Measurements from ENCODE around the gene ABL1. TPM values are rescaled to one million over a fixed set of nuclear protein-coding genes. Genes with fewer than 3 reads are reported as not detected.
A peak's percentile ranks its signal among the peaks of the same experiment; 100 is the strongest.
"Not testable (repeated sequence)": the region's sequence is repeated elsewhere in the genome, so short reads cannot be mapped to it uniquely, and the experiment has no call there.

ABL1 gene
- total RNA-seq (10 to 100 TPM; 34.9 to 35.8 TPM), total RNA-seq (44.3 to 55.4 reads per million in 2 donors)

DNA sequence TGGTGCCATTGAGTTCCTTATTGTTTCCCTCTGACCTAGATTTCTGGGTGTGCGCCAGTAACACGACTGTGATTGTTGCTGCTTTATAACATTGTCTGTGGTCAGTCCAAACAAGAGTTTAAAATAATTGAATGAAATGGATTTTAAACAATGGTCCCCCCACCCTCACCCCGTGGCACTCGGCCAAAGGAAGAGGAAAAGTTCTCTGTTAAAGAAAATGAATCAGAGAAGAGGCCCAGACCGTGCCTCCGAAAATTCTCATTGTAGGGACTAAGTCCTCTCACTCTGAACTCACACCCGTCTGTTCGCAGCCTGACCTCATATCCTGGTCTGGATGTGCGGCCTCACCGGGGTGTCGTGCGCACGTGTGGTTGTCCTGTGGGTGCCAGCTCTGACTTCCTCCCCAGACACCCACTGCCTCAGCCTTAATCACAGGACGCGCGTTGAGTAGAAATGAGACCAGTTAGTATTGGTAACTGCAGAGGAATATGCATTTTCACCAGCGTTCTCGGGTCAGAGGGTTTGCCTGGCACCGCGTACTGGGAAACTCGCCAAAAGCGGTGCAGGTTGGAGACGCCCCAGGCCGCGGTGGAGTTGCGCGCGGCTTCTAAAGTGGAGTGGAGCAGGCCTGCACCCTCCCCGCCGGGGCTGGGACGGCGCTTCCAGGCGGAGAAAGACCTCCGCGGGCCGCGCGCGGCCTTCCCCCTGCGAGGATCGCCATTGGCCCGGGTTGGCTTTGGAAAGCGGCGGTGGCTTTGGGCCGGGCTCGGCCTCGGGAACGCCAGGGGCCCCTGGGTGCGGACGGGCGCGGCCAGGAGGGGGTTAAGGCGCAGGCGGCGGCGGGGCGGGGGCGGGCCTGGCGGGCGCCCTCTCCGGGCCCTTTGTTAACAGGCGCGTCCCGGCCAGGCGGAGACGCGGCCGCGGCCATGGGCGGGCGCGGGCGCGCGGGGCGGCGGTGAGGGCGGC is at the start of gene ABL1:
ABL1 (plus strand) TSS at position 884 of the 966 bp plus-strand sequence. CDS start 193 bp downstream, outside the sequence.
- Mint-ChIP-seq H3K4me1 (peaks cover 34% of the 10 kb centered on the region), H3K27ac (peak within 1 kb of the TSS; percentile 91), H3K27me3 (no peaks in the 10 kb centered on the region), H3K4me3 (peak within 1 kb of the TSS; percentile 96), H3K36me3 (ENCODE audit: low read depth) (peaks cover 2% of the 10 kb centered on the region)
- DNase-seq = peak; percentile 20 to 24 (median 23)
- no peaks in the 10 kb centered on the region for H3K9me3 ChIP-seq (ENCODE audit: control insufficient read depth, low read length, poor library complexity, severe bottlenecking)
- ATAC-seq = peak; percentile 87

DNA sequence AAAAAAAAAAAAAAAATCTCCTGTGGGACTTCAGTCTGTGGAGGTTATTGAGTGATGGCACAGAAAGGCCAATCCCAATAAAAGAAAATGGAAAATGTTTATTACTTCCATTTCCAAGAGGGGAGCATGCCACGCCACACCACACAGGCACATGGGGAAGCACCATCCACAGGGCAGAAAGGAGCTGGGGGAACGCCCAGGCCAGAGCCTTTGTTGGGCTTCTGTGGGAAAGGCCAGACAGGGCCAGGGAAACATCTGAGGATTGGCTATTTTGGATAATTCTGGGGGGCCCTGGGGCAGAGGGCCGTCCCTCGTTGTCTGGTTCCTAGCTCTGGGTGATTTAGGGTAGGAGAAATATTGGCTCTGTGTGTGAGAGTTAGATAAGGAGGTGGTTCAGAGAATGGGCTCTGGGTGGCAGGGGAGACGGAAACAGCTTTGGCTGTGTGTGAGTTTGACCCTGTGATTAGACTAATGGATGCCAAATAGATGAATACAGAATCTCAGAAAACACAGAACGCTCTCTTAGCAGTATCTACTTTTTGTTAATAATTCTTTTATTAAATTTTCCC is 49.0 kb upstream of the ABL1 start:
- Mint-ChIP-seq H3K27me3 (no peaks in the 10 kb centered on the region), H3K36me3 (ENCODE audit: low read depth) (peaks cover 4% of the 10 kb centered on the region), H3K27ac (no peak overlapping the region), H3K4me3 (no peak overlapping the region), H3K4me1 (peaks cover 22% of the 10 kb centered on the region)
- H3K9me3 ChIP-seq (ENCODE audit: control insufficient read depth, low read length, poor library complexity, severe bottlenecking) = no peaks in the 10 kb centered on the region
- ATAC-seq = no peak
- no peak for DNase-seq

DNA sequence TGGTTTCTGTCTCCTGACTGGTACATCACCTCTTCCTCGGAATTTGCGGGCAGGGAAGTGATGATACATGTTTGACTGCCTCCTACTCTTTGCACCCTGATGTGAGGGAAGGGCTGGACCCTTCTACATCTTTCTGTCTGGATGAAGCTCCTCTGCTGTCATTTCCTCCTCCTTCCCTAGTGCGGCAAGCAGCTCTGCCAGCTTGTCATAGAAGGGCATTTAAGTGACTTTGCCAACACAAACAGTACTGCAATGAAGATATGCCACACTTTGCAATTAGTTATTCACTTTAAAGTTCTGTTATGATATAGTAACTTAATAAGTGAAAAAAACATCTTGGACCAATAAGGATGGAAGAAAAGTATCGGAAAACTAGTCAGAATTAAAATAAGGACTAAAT is 48.5 kb upstream of the ABL1 start:
- no peak for DNase-seq
- peaks cover 4% of the 10 kb centered on the region for H3K36me3 Mint-ChIP-seq (ENCODE audit: low read depth)
- H3K9me3 ChIP-seq (ENCODE audit: control insufficient read depth, low read length, poor library complexity, severe bottlenecking) = no peaks in the 10 kb centered on the region
- no peak overlapping the region for H3K4me3 Mint-ChIP-seq
- peaks cover 21% of the 10 kb centered on the region for H3K4me1 Mint-ChIP-seq
- no peak for ATAC-seq
- no peak overlapping the region for H3K27ac Mint-ChIP-seq
- H3K27me3 Mint-ChIP-seq = no peaks in the 10 kb centered on the region

DNA sequence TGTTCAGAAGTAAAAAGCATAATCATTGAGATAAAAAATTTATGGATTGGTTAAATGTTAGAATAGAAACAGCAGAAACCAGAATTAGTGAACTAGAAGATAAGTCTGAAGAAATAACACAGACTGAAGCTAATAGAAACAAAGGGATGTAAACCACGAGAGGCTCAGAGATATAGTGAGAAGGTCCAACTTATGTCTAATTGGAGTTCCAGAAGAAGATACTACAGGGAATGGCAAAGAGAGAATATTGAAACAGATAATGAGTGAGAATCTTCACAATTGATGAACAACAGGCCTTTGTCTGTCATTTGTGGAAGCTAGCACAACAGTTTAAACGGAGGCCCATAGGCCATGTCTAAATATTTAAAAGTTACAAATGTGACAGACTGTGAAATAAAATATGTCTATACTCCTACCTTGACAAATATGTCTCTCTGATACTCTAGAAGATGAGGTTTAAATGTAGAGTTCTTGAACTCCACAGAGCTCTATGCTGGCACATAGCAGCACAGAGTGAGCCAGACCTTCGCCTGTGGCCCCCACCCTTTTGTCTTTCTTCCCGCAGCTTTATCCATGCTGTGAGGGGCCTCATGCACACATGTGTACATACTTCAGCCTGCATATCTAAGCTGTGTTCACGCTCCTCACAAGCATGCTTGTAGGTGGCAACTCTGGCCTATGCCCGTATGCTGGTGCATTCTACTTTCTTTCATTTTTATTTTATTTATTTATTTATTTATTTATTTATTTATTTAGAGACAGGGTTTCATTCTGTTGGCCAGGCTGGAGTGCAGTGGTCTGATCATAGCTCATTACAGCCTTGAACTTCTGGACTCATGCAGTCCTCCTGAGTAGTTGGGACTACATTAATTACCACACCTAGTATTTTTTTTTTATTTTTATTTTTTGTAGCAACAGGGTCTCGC is 45.0 kb upstream of the ABL1 start:
- ATAC-seq (no peak), DNase-seq (no peak)
- Mint-ChIP-seq H3K27me3 (no peaks in the 10 kb centered on the region), H3K36me3 (ENCODE audit: low read depth) (peaks cover 2% of the 10 kb centered on the region), H3K4me3 (no peak overlapping the region), H3K27ac (no peak overlapping the region), H3K4me1 (peaks cover 15% of the 10 kb centered on the region)
- no peaks in the 10 kb centered on the region for H3K9me3 ChIP-seq (ENCODE audit: control insufficient read depth, low read length, poor library complexity, severe bottlenecking)

DNA sequence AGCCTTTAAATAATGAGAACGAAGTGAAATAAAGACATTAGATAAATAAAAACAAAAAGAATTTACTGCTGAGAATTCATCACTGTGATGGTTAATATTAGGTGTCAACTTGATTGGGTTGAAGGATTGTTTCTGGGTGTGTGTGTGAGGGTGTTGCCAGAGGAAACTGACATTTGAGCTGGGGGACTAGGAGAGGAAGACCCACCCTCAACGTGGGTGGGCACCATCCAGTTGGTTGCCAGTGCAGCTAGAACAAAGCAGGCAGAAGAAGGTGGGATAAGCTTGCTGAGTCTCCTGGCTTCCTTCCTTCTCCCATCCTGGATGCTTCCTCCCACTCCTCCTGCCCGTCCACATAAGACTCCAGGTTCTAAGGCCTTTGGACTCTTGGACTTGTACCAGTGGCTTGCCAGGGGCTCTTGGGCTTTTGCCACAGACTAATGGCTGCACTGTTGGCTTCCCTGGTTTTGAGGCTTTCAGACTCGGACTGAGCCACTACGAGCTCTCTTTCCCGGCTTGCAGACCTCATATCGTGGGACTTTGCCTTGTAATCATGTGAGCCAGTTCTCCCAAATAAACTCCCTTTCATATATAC is 43.7 kb upstream of the ABL1 start:
- no peak for DNase-seq
- Mint-ChIP-seq H3K27ac (no peak overlapping the region), H3K27me3 (no peaks in the 10 kb centered on the region), H3K4me3 (no peak overlapping the region), H3K36me3 (ENCODE audit: low read depth) (peaks cover 2% of the 10 kb centered on the region), H3K4me1 (peaks cover 10% of the 10 kb centered on the region)
- no peak for ATAC-seq
- H3K9me3 ChIP-seq (ENCODE audit: control insufficient read depth, low read length, poor library complexity, severe bottlenecking) = no peaks in the 10 kb centered on the region

GRCh38 chr9:130793589-130793988 is 41.5 kb upstream of the ABL1 start:
- ATAC-seq = no peak
- DNase-seq = no peak
- Mint-ChIP-seq H3K27ac (peak overlapping the region; percentile 53), H3K4me1 (peaks cover 5% of the 10 kb centered on the region), H3K27me3 (no peaks in the 10 kb centered on the region), H3K36me3 (ENCODE audit: low read depth) (peaks cover 2% of the 10 kb centered on the region), H3K4me3 (no peak overlapping the region)
- no peaks in the 10 kb centered on the region for H3K9me3 ChIP-seq (ENCODE audit: control insufficient read depth, low read length, poor library complexity, severe bottlenecking)

DNA sequence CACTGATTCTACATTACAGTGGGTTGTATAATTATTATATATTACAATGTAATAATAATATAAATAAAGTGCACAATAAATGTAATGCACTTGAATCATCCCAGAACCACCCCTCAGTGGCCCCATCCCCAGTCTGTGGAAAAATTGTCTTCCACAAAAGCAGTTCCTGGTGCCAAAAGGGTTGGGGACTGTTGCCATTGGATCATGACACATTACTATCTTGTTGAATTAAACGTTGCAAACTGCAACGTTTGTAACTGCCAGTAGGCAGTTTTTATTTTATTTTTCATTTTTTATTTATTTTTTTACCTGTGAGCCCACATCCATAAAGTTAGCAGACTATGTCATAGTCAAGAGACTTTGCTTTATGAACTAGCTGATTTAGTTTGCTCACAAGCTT is 41.0 kb upstream of the ABL1 start:
- not testable (repeated sequence) for H3K4me3 Mint-ChIP-seq; H3K4me1 Mint-ChIP-seq; ATAC-seq; DNase-seq; H3K27me3 Mint-ChIP-seq; H3K36me3 Mint-ChIP-seq (ENCODE audit: low read depth); H3K9me3 ChIP-seq (ENCODE audit: control insufficient read depth, low read length, poor library complexity, severe bottlenecking); H3K27ac Mint-ChIP-seq

- not testable (repeated sequence) for H3K27me3 Mint-ChIP-seq; H3K36me3 Mint-ChIP-seq (ENCODE audit: low read depth); DNase-seq; H3K27ac Mint-ChIP-seq; H3K4me1 Mint-ChIP-seq; H3K9me3 ChIP-seq (ENCODE audit: control insufficient read depth, low read length, poor library complexity, severe bottlenecking); H3K4me3 Mint-ChIP-seq; ATAC-seq
These were observed 40.6 kb upstream of the ABL1 start for GRCh38 chr9:130794423-130794822.

DNA sequence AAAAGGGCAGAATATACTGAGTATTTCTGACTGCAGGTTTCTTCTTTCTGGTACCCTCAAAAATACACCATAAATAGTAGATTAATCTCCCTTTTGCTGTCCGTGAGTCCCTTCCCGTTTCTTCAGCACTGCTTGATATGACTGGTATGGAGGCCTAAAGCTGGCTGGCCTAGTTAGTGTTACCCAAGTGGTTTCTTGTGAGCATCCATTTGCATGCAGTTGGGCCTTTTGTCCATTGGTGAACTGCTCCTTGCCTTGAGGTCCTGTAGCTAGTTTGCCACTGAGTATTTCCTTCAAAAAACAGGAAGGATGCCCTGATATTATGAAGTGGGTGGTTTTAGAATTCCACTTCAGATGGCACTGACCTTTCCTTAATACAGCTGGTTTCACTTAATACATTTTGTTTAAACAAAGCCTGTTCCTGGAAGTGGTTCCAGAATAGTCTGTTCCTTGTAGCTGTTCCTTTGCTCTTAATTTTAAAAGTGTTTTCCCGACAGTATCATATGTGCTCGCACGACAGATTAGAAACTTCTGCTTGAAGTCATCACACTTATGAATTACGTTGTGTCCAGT is 40.0 kb upstream of the ABL1 start:
- Mint-ChIP-seq H3K36me3 (ENCODE audit: low read depth) (peaks cover 2% of the 10 kb centered on the region), H3K4me1 (peaks cover 9% of the 10 kb centered on the region), H3K4me3 (no peak overlapping the region), H3K27ac (no peak overlapping the region), H3K27me3 (no peaks in the 10 kb centered on the region)
- ATAC-seq = no peak
- DNase-seq = no peak
- no peaks in the 10 kb centered on the region for H3K9me3 ChIP-seq (ENCODE audit: control insufficient read depth, low read length, poor library complexity, severe bottlenecking)

GRCh38 chr9:130803116-130803515 is 31.9 kb upstream of the ABL1 start:
- not testable (repeated sequence) for H3K36me3 Mint-ChIP-seq (ENCODE audit: low read depth); H3K9me3 ChIP-seq (ENCODE audit: control insufficient read depth, low read length, poor library complexity, severe bottlenecking); H3K27me3 Mint-ChIP-seq; H3K4me3 Mint-ChIP-seq; DNase-seq; ATAC-seq; H3K27ac Mint-ChIP-seq
- peaks cover 17% of the 10 kb centered on the region for H3K4me1 Mint-ChIP-seq

GRCh38 chr9:130805510-130806326 is 29.3 kb upstream of the ABL1 start:
- H3K9me3 ChIP-seq (ENCODE audit: control insufficient read depth, low read length, poor library complexity, severe bottlenecking) = no peaks in the 10 kb centered on the region
- ATAC-seq = no peak
- H3K27ac Mint-ChIP-seq = no peak overlapping the region
- H3K36me3 Mint-ChIP-seq (ENCODE audit: low read depth) = peaks cover 2% of the 10 kb centered on the region
- no peak overlapping the region for H3K4me3 Mint-ChIP-seq
- no peak for DNase-seq
- peaks cover 17% of the 10 kb centered on the region for H3K4me1 Mint-ChIP-seq
- no peaks in the 10 kb centered on the region for H3K27me3 Mint-ChIP-seq

DNA sequence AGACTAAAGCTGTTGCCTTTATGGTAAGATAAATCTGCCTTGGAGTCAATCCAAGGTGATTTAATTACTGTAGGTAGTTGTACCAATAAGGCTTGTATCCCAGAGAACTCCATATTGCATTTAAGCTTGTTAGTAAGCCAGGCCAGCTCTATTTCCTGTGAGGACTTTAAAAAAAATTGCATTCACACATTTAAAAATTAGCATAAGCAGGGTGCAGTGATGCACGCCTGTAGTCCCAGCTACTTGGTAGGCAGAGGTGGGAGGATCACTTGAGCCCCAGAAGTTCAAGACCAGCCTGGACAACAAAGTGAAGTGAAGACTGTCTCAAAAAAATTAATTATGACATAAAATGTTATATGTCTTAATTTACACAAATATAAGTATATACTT is 28.7 kb upstream of the ABL1 start:
- H3K4me3 Mint-ChIP-seq = no peak overlapping the region
- DNase-seq (no peak), ATAC-seq (no peak)
- no peaks in the 10 kb centered on the region for H3K27me3 Mint-ChIP-seq
- peaks cover 2% of the 10 kb centered on the region for H3K36me3 Mint-ChIP-seq (ENCODE audit: low read depth)
- H3K27ac Mint-ChIP-seq = no peak overlapping the region
- H3K9me3 ChIP-seq (ENCODE audit: control insufficient read depth, low read length, poor library complexity, severe bottlenecking) = no peaks in the 10 kb centered on the region
- H3K4me1 Mint-ChIP-seq = peaks cover 17% of the 10 kb centered on the region
